Activated CD4-positive, alpha-beta T cell treated with anti-CD3 and anti-CD28 coated beads, Interleukin-10, Interleukin-2, amounts not matched to agents 100 ng/mL and 50 ng/mL, durations not matched to agents 16 hours and 8 hours (primary cell): ENCODE data around the gene MSANTD2.
A peak's percentile ranks its signal among the peaks of the same experiment; 100 is the strongest.
"Not testable (repeated sequence)": the region's sequence is repeated elsewhere in the genome, so short reads cannot be mapped to it uniquely, and the experiment has no call there.

Experiments
- DNase-seq: peaks from one replicate; pipeline ENCODE4 v3.0.0-alpha.2; 2020

MSANTD2 gene

GRCh38 chr11:124814739-124815138, 14.5 kb upstream of the MSANTD2 start:
- DNase-seq: no peak

- DNase-seq: no peak
Observed at GRCh38 chr11:124812876-124813275, 12.7 kb upstream of the MSANTD2 start.

DNA sequence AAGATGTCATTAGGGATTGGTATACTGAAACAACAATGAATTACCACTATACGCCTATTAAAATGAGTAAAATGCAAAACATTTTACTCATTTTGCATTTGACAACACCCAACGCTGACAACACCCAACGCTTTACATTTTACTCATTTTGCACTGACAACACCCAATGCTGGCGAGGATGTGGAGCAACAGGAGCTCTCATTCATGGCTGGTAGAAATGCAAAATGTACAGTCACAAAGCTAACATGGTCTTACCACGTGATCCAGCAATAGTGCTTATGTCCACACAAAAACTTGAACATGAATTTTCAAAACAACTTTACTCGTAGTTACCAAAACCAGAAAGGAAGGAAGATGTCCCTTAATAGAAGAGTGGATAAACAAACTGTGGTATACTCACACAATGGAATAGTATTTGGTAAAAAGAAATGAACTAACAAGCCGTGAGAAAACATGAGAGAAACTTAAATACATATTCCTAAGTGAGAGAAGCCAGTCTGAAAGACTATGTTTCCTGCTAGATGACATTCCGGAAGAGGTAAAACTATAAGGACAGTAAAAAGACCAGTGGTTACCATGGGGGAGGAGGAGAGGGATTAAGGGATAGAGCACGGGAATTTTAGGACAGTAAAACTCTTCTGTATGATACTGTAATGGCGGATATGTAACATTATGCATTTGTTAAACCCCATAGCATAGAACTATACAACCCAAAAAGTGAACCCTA, 11.4 kb upstream of the MSANTD2 start:
- no peak for DNase-seq

GRCh38 chr11:124807660-124808270, 7.6 kb upstream of the MSANTD2 start:
- DNase-seq: no peak

- DNase-seq: no peak
Observed at GRCh38 chr11:124807201-124807600, 7.0 kb upstream of the MSANTD2 start.

DNA sequence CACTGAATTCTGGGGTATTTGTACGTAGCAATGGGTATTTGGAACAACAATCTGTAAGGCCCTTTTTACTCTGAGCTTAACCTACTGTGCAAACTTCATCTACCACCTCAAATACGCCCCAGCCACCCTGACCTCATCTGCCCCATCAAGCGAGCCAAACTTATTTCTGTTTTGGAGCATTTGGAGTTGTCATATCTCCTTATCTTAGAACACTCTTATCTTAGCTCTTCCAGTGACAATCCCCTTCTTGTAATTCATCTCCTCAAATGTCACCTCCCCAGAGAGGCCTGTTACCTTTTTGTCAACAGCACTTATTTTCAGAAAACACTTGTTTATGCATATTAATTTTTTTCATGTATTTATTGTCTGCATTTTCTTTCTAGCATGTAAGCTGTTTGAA, 4.7 kb upstream of the MSANTD2 start:
- no peak for DNase-seq

DNA sequence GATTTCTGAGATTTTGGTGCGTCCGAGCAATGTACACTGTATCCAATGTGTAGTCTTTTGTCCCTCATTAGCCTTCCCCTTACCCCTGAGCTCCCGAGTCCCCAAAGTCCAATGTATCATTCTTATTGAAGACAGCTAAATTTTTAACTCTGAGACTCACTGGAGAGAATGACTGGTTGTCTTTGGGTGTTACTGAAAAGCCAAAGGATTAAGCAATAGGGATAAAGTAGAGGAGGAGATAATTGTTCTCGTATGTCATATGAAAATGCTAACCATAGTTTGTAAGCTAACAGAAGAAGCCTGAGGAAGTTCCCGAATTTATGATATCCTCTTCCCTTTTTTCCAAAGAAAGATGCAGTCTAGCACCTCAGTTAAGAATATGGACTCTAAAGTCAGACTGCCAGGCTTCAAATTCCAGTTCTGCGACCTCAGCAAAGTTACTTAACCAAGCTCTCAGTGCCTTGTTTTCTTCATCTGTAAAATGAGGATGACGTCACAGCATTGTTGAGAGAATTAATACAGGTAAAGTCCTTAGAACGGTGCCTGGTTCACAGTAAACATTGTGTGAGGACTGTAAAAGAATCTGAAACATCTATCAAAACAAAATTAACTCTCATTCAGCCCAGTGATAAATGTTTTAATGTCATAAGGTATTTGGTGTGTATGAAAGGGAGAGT, 1.6 kb upstream of the MSANTD2 start:
- no peak for DNase-seq

DNA sequence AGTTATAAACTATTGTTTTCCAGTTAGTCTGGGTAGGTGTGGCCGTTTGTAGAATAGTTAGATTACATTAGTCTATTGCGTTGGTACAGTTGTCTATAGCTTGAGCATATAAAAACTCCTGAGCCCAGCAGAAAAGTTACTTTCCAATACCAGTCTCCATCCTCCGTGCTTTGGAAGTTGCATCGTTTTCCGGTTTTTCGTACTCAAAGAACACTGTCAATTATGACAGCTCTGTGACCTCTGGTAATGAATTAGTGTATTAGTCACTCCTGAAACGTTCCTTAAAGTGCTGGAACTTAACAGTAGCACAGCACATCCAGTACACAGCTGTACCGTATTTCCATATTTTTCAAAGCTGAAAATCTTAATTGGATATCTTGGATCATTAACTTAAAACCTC, 808 bp upstream of the MSANTD2 start:
- peak; percentile 30 for DNase-seq

DNA sequence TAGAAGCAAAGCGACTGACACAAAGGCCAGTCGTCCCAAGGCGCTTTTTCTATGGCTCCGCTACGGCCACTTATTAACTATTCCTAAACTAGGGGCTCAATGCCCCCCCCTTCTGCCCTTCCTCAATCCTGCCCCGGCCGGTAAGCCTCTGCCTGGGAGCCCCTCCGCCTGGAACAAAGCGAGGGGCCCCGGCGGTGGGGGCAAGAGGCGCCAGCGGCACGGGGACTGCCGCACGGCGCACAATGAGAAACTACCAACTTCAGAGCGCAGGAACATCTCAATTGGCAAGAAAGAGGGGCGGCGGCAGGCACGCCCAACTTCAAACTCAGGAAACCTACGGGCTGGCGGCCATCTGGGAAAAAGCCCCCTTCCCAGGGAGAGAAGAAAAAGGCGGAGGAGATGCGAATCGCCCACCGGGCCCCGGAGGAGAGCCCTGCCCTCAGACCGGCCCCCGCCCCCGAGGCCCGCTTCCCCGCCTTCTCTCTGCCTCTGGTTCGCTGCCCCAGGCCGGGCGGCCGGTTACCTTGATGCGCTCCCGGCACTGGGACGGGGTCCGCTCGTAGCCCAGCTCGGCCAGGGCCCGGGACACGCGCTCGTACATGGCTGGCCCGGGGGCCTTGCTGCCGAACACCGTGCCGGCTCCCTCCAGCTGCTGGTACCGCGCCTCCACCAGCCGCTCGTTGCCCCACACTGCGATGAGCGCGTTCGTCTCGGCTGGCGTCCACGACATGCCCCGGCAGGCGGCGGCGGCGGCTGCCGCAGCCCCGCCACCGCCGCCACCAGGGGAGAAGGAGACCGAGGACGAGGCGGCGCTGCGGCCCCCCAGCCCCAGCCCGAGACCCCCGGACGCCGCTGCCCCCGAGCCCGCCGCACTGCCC, 619 bp downstream of the MSANTD2 start:
- peak; percentile 43 for DNase-seq

DNA sequence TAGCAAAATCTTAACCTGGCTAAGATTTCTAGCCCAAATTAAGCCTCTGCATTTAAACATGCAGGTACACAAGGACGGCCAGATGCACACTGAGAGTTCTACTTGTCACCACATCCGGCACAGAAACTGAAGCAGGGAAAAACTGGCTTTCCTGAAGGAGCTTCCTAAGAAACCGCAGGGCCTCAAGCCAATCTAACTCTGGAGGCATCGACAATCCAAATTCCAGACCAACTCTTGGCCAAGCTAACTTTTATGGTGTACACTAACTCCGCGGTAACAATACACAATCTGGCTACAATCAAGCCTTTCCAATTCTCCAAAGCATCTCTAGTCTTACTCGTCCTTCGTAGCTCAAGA, 1.2 kb downstream of the MSANTD2 start:
- DNase-seq: peak; percentile 22

- no peak for DNase-seq
Observed at GRCh38 chr11:124796312-124796711, 3.9 kb downstream of the MSANTD2 start.

DNA sequence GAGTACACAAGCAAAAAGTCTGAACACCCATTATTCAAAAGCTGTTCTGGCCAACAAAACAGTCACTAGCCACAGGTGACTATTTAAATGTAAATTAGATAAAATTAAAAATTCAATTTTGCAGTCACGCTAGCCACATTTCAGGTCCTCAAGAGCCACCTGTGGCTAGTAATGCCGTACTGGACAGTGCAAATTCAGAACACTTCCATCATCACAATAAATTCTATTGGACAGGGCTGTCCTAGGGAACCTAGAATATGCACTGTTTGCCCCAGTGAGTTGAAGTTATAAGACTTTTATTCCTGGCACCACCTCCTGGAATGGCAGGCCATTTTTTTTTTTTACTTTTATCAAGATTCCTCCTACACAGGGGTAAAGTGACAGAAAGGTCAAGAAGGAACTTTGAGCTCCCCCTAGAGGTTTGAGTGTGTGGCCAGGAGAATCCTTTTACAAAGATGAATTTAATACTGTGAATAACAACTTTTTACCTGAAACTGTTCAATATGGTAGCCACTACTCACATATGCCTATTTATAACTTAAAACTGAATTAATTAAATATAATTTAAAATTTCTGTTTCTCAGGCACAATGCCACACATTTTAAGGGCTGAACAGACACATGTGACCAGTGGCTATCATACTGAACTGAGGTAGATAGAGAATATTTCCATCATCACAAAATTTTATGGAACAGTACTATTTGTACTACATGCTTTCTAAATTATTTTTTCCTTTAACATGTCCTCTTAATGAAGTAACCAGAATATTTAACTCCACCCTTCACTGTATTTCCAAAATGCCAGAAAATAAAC, 6.5 kb downstream of the MSANTD2 start:
- DNase-seq: peak; percentile 59

GRCh38 chr11:124791626-124792341, 8.4 kb downstream of the MSANTD2 start:
- DNase-seq: peak; percentile 26

- DNase-seq: no peak
Observed at GRCh38 chr11:124788521-124788920, 11.7 kb downstream of the MSANTD2 start.

DNA sequence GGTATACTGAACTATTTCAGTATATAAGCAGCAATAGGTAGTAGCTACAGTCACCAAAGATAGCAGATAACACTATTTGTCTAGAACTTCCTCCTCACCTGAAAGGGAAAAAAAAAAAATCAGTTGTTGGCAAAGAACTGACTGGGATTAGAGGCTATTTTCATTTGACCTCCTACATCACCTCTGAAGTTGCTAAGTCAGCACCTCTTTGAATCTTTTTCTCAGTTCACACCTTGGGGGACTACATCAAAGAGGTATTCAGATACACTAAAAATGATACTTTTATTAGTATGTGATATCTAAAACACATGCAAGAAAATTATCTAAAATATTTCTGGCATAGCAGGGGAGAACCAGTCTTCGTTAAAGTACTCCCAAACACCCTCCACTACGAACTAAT, 16.2 kb downstream of the MSANTD2 start:
- DNase-seq: no peak

DNA sequence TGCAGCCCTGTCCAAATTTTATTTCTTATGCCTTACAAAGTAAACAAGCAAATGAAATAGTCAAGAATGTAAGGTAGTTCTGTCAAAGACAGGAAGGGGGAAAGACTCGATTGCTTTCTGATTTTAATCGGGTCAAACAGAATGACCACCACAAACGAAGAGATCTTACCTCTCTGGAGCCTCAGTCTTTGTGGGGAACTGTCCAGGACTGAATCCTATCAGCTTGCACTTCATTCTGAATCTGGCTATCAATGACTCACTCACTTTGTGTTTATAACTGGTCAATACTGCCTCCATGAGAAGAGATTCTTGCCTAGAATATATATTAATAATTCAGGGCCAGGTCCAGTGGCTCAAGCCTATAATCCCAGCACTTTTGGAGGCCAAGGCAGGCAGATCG, 17.2 kb downstream of the MSANTD2 start:
- DNase-seq: no peak

- DNase-seq: no peak
Observed at GRCh38 chr11:124779568-124779967, 20.6 kb downstream of the MSANTD2 start.

DNA sequence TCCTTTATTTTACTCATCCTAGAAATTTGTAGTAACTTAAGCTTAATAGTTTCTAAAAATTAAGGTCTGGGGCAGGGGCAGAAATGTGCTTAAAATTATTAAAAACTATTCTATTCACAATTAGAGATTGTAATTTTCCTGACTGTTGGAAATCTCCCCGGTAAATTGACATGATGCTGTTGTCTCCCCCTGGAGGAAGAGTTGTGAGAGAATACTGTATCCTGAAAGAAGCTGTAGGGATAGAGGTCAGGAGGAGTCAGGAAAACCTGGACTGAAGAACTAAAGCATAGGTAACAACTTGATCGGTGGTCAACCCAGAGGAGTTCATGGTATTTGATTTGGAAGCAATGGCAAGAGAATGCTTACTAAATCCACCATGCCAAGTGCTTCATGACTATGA, 21.9 kb downstream of the MSANTD2 start:
- no peak for DNase-seq

GRCh38 chr11:124776865-124777645, 23.2 kb downstream of the MSANTD2 start:
- DNase-seq: no peak

DNA sequence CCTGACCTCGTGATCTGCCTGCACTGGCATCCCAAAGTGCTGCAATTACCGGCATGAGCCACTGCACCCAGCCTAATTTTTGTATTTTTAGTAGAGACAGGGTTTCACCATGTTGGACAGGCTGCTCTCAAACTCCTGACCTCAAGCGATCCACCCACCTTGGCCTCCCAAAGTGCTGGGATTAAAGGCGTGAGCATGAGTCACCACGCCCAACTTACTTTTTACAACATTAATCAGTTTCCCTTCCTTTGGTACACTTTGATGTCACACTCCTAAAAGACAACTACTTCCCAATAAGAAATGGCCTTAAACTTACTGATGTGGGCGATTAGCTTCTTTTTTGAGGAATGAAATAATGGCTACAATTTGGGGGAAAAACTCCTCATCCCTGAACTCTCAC, 29.2 kb downstream of the MSANTD2 start:
- not testable (repeated sequence) for DNase-seq
